Measurements from ENCODE around the gene TUBGCP3.
A peak's percentile ranks its signal among the peaks of the same experiment; 100 is the strongest.
"Not testable (repeated sequence)": the region's sequence is repeated elsewhere in the genome, so short reads cannot be mapped to it uniquely, and the experiment has no call there.

TUBGCP3 gene

DNA sequence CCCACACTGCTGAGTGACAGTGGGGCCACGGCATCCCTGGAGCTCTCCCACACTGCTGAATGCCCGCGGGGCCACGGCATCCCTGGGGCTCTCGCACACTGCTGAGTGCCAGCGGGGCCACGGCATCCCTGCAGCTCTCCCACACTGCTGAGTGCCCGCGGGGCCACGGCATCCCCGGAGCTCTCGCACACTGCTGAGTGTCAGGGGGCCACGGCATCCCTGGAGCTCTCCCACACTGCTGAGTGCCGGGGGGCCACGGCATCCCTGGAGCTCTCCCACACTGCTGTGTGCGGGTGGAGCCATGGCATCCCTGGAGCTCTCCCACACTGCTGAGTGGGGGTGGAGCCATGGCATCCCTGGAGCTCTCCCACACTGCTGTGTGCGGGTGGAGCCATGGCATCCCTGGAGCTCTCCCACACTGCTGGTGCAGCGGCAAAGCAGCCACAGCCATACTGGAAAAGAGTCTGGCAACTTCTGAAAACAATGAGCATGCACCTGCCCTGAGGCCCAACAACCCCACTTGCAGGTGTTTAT is 8.6 kb downstream of the TUBGCP3 start:
- no peak for DNase-seq (ENCODE audit: low read depth)

DNA sequence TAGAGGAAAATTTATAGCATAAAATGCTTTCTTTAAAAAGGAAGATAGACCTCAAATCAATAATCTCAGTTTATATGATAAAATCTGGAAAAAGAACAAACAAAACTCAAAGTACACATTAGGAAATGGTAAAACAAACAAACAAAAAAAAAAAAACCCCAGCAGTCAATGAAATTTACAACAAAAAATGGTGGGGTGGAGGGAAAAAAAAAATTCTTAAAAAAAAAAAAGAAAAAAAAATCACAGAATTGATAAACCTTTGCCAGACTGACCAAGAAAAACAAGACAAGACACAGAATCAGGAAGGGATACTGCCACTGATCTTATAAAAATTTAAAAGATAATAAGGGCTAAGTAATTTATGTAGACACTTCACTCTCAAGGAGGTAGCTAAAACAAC is 11.2 kb downstream of the TUBGCP3 start:
- DNase-seq (ENCODE audit: low read depth): no peak

DNA sequence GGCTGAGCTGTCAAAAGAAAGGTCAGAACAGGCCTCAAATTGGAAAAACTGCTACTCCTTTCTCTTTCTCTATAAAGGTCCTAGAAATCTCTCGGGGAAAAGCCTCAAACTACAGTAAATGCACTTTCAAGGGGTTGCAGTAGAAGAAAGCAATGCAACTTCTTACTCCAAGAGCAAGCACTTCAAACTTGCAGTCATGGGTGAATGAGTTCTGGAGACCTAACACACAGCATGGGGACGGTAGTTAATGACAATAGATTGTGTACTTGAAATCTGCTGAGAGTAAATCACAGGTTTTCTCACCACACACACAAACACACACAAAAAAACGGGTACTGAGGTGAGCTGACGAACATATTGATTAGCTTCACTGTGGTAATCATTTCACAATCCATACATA is 11.8 kb downstream of the TUBGCP3 start:
- no peak for DNase-seq (ENCODE audit: low read depth)

DNA sequence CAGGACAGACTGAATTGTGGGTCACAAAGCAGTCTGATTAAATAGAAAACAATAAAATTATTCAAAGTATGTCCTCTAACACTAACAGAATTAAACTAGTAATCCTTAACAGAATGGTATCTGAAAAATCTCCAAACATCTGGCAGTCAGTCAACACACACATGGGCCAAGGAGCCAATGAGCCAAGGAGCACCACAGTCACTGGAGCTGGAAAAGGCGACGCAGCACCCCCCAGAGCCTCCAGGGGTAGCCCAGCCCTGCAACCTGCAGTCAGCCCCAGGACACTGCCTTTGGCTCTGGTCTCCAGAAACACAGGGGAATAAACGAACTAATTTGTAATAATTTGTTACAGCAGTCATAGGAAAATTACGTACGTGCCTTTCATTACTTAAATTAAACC is 12.3 kb downstream of the TUBGCP3 start:
- DNase-seq (ENCODE audit: low read depth): peak; percentile 55

DNA sequence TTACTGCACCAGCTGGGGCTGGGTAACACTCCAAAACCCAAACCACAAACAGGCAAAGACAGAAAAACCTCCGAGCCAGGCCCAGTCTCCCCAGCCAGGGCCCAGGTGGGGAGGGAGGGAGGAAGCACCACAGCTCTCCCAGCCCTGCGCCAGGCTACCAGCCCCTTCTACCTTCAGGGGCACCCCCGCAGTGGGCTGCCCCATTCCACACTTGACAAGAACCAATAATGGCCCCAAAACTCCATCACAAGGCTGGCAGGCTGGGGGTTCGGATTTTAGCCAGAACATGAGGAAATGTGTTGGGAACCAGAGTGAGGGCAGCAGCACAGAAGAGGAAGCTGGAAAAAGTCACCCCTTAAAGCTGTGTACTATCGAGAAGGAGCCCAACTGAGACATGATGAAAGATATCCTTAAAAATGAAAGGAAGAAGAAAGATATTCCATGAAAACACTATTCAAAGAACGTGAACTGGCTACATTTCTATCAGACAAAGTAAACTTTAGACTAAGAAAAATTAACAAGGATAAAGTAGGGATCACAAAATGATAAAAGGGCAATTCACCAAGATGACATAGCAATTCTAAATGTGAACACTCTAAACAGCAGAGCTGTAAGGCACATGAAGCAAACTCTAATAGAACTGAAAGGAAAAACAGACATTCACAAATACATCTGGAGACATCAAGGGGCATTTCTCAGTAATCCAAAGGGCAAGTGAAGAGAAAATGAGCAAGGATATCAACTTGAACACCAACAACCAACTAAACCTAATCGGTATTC is 12.9 kb downstream of the TUBGCP3 start:
- DNase-seq (ENCODE audit: low read depth): peak; percentile 3

DNA sequence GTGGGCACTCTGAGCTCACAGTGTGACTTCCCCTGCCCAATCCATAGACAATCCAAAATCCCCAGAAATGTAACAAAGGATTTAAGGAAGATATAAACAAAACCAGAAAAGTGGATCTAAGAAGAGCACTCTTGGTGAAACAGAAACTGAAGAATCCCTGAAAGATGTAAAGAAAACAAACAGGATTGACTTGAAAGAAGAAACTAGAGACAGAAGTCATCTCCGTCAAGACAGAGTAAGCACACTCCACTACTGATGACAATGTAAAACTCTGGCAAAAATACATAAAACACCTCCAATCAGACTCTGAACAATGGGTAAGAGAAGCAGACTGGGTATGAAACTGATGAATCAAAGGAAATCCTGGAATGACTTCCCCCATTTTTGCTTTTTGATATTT is 13.5 kb downstream of the TUBGCP3 start:
- peak; percentile 30 for DNase-seq (ENCODE audit: low read depth)

DNA sequence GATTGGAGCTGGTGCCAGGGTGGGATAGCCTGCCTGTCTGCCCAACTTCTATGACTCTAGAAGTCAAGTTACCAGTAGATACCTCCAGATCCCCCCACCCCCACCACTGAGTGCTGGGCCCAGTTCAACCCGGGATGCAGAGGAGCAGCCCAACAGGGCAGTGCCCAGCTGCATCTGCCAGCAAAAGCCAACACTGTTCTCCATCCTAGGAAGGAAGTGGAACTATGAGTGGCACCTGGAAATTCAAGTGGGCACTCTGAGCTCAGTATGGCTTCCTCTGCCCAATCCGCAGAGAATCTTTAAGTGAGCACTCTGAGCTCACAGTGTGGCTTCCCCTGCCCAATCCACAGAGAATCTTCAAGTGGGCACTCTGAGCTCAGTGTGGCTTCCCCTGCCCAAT is 14.2 kb downstream of the TUBGCP3 start:
- DNase-seq (ENCODE audit: low read depth): no peak

DNA sequence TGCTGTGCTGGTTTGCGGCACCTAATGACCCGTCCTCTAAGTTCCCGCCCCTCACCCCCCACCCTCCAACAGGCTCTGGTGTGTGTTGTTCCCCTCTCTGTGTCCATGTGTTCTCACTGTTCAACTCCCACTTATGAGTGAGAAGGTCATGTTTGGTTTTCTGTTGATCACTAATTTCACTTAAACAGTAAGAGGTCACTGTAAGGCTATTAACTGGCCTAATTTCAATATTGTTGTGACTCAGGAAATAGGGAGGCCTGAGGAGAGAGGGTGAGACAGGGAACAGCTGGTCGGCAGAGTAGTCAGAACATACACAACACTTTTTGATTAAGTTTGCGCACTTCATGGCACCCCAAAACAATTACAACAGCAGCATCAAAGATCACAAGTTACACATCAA is 15.6 kb downstream of the TUBGCP3 start:
- DNase-seq (ENCODE audit: low read depth): peak; percentile 18

DNA sequence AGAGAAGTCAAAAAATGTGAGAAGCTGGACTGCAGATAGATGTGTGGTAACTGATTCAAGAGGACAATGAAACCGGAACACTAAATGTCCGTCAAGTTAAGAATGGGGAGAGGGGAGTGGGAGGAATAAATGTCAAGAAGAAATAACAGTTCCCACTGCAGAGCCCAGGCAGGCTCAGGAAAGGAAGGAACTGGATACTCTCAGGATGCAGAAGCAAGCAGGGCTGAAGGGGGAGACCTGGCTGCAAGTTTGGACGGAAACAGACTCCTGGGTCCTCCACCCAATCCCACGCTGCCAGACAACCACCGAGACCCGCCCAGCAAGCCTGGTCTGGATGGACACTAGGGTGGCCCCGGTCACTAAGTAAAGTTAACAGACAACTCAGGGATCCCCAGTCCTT is 18.1 kb downstream of the TUBGCP3 start:
- DNase-seq (ENCODE audit: low read depth): no peak

DNA sequence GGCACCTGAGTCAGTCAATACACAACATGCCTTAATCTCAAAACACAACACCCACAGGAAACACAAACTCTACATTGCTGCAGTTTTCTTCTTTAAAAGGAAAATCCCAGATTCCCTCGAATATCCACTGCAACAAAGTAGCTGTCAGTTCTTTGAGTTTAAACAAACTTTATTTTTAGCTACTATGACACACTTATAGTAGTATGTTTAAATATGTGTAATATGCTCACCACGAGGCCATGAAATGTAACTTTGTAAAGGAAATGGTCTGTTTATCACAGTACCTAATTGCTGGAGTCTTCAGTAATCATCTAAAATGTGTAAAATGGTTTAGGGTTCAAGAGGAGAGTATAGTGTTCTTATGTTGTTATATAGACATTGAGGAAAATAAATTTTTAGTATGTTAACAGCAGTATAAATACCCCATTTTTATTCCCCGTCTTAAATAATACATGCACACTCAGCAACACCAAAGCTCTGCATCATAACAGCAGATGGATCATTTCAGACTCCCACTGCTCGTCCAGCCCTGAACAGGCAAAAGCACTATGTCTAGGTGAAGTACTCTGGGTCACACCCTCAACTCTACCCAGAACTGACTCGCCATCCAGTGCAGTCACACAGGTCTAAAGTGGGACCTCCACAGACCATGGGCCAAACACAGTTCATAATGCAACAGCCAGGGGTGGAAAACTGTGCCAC is 20.6 kb downstream of the TUBGCP3 start:
- DNase-seq (ENCODE audit: low read depth): peak; percentile 7

DNA sequence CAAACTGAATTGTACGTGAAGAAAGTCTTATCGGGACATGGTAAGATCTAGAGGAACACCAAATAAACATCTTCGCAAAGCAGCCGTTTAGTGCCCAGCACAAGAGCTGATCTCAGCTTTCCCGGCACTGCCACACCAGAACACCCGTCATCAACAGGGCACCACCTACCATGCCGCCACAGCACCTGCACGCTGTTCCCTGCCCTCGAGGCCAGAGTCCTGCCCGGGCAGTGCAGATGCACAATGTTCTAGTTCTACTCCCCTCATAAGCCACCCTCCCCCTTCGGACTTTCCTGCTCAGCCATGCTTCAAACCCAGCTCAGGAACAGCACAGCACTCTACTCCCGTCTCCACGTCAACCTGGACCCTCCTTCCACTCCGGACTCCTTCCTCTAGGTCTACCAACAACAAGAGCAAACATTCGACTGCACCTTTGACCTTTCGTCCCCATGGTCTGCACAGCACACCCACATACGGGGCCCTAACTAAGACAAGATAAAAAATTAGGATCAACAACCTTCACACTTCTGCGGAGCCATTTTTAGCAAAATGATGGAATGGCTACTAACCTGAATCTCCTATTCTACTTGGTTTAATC is 25.1 kb downstream of the TUBGCP3 start:
- DNase-seq (ENCODE audit: low read depth): no peak

DNA sequence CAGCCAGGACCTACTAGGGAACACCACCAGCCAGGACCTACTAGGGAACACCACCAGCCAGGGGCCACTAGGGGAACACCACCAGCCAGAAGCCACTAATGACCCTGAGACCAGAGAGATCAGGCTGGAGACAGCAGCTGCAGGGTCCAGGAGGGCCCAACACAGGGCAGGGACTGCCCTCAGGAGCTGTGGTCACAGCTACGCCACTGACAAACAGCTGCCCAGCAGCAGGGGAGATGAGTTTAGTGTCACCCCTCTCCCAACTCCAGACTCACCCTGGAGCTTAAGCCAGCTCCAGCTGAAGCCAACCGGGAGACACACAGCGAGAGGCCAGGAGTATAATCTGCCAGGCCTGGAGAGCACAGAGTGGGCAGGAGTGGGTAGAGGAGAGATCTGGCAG is 25.7 kb downstream of the TUBGCP3 start:
- no peak for DNase-seq (ENCODE audit: low read depth)

DNA sequence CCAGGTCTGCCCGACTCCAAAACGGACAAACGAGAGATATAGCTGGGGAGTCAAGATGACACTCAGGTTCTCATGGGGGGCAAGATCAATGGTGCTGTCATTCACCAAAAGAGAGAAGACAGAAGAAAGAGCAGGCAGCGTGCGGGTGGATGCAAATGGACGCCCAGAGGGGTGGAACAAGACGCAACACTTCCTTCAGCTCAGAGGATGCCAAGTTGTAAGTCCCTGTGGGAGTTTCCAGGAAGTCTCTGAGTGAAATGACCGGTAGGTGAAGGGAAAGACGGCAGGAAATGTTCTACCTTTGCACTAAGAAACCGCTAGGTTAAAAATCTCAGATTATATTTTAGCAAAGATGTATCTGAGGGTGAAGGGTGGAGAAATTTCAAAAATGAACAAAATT is 26.5 kb downstream of the TUBGCP3 start:
- DNase-seq (ENCODE audit: low read depth): no peak

DNA sequence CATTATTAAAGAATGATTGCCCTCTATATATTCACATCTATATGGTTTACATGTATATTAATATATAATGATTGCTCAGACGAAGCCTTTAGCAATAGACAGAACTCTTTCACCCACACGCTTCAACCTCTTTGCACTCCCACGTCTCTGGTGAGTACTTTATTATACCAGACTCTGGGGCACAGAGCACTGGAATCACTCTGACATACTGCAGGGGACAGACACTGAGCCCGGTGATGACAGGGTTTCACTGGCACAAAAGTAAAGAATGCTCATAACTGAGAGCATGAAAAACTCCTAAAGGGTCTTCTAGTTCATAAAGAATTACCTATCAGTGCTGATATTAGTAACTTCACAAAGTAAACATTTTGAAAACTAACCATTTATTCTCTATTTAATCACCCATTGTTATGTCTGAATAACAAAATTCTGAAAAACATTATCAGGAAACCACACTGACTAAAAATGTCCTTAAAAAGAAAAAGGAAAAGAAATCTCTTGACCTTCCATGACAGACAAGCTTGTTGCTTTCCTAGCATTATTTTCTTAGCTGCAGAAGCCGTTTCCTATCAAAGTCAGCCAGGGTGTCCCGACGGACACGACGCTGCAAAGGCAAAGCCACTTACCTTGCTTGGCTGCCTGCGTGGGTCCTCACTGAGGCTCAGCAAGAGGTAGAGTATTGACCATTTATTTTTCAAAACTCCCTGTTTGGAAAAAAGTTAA is 29.1 kb downstream of the TUBGCP3 start:
- no peak for DNase-seq (ENCODE audit: low read depth)

DNA sequence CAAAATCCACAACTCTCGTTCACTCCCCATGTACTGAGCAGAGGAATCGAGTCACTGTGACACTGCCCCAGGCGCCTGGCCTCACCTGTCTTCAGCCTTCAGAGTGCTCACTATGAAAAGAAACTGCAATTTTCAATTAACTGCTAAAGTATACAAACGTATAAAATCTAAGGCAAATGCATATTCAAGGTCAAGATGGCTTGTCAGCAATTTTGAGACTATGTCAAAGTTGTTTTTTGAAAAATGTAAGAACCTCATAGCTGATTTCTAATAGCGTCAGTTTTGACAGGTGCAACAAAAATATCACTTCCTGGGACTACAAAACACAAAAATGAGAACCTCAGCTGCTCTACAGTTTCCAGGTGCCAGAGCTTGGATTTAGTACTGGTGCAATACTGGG is 31.4 kb downstream of the TUBGCP3 start:
- no peak for DNase-seq (ENCODE audit: low read depth)

DNA sequence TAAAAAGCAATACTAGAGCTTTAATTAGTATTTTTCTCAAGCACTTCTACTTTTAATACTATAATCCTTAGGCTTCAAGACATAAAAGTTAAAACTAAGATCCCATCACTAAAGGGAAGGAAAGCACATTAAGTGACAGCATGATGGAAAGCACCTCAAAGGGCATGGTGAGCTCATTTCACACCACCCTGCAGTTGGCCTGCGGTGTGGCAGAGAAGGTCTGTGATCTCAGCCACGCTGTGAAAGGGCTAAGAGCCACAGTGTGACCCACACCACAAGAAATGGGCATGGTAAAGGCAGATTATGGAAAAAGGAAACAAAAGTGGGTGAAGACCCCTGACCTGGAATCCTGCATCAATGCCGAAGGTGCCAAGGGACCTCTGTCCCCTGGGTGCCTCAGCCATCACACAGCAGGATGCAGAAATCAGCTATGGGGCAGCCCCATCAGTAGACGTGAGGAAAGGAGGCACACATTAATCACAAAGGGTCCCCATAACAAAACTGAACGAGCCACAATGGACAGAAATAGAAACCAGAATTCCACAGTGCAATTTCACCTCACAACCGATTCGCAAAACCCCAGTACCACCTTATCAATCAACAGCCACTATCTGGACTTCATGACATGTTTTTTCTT is 33.6 kb downstream of the TUBGCP3 start:
- DNase-seq (ENCODE audit: low read depth): no peak

DNA sequence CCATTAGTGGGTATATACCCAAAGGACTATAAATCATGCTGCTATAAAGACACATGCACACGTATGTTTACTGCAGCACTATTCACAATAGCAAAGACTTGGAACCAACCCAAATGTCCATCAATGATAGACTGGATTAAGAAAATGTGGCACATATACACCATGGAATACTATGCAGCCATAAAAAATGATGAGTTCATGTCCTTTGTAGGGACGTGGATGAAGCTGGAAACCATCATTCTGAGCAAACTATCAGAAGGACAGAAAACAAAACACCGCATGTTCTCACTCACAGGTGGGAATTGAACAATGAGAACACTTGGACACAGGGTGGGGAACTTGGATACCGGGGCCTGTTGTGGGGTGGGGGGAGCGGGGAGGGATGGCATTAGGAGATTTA is 39.0 kb downstream of the TUBGCP3 start:
- not testable (repeated sequence) for DNase-seq (ENCODE audit: low read depth)

DNA sequence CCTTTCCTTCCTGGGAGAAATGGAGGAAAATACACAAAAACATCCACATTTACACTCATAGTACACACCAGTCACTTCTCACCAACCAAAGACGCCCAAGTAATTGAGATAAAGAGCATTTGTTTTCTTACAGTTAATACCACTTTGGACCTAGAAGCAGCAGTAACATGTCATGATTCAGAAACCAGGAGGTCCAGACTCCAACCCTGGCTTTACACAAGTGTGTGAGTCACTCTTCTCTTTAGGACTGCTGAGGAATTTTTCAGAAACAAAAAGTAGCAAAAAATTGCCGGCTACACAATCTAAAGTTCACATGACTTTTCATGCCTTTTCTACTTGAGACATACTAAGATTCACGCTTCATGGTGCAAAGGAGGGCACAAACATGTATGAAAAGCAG is 42.1 kb downstream of the TUBGCP3 start:
- DNase-seq (ENCODE audit: low read depth): peak; percentile 96

DNA sequence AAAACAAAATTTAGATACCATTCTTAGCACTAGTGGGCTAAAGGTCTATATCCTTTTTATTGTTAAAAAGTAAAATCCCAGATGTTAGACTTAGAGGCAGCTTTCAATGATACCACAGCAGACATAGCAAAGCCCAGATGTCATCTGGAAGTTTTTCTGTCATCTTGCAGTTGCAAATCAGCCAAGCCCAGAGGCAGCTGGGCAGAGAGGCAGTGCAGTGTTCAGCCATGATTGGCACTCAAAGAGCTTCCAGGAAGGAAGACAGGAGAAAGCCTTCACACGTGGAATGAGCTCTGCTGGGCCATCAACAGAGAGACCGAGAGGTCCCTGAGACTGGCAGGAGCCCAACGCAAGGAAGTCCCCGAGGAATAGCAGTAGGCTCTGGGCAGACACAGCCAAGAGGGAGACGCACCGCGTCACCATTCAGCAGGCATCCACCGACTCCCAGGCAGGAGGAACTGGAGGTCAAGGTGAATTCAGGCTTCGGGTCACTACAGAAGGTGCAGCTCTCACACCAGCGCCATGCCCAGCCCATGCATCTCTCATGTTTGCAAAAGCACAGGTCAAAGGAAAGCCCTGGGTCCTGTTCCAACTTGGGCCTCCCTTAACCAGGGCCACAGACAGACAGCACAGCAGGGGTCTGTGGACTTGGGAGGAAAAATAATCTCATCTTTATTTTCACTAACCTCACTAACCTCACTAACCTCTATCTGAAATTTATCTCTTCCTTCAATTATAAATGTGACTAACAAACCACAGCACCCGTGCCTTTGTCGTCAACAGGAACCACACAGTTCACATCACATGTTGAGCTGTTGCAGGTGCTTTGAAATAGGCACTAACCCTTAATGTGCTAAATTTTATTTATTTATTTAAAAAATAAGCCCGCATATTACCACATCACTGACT is 54.9 kb downstream of the TUBGCP3 start:
- no peak for DNase-seq (ENCODE audit: low read depth)

DNA sequence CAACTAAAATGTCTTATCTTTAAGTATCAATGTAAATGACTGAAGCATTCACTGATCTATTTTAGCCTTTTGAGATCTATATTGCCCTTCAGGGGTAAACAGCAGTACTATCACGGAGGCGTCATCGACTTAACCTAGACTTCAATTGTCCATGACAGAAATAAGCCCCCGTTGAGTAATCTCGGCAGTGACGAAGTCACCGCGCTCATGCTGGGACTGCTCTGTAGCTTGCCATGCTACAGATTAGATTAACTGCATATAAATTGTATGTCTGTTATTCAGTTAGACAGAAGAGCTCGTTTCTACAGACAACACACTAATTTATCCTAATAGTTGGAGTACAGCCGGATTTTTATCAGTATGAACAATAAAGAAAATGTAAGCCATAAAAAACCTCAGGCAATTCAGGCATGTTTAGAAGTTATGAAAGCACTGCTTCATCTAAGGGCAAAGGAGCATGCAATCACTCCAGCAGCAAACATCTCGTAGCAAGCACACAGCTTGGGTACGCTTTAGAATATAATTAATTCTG is 56.6 kb downstream of the TUBGCP3 start:
- DNase-seq (ENCODE audit: low read depth): no peak

DNA sequence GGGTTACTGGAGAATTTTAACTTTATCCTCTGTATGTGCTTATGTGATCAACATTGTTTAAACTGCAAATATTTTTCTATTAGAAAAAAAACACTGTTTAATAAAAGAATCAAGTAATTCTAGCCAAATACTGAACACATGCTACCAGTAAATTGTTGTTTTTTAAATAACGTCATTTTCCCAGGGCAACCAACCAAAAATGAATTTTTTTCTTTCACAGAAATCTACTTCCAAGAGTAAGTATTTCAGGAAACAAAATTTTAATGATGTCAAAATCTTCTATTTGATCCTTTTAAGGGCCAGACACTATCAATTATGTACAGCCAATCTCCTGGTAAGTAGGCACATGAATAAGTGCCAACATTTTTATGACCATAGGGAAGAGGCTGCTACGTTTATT is 57.1 kb downstream of the TUBGCP3 start:
- DNase-seq (ENCODE audit: low read depth): no peak
